A673 (cell line): ENCODE results near the gene FBXL7.

Experiments used
- EZH2 ChIP-seq: fragments of 200-600 bp; sonication (generic); IDR thresholded peaks from 2 replicates; pipeline ENCODE4 v1.6.1; 2017; ENCODE audit warnings: borderline replicate concordance, low read depth, mild to moderate bottlenecking, mixed read lengths, antibody characterized with exemption, low read length; ENCODE audit not compliant: poor library complexity, severe bottlenecking
- TF ChIP-seq, protein P1 (sequence below): fragments of 300-800, 200-600 bp; sonication (generic); conservative IDR thresholded peaks from 2 replicates; pipeline ENCODE4 v1.5.1; 2017; ENCODE audit warnings: low read depth, mild to moderate bottlenecking, antibody characterized with exemption, low read length, moderate library complexity, mixed read lengths

DNA sequence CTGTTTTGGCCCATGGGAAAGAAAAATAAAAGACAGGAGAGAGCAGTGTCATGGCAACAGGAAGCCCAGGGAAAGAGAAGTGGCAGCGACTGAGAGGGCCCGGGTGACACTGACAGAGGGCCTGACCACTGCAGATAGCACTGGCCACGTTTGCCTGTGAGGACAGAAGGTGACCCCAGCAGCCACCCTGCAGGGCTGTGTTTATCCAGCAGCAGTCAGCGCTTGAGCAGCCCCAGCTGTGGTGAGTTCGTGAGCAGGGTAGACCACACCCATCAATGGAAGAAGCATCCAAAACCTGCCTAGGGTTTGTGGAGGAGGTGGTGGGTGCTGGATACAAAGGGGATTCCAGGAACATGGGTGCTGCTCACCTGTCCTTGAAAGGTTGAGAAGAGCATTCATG is 457.1 kb downstream of the FBXL7 start:
- TF ChIP-seq, protein P1, sequence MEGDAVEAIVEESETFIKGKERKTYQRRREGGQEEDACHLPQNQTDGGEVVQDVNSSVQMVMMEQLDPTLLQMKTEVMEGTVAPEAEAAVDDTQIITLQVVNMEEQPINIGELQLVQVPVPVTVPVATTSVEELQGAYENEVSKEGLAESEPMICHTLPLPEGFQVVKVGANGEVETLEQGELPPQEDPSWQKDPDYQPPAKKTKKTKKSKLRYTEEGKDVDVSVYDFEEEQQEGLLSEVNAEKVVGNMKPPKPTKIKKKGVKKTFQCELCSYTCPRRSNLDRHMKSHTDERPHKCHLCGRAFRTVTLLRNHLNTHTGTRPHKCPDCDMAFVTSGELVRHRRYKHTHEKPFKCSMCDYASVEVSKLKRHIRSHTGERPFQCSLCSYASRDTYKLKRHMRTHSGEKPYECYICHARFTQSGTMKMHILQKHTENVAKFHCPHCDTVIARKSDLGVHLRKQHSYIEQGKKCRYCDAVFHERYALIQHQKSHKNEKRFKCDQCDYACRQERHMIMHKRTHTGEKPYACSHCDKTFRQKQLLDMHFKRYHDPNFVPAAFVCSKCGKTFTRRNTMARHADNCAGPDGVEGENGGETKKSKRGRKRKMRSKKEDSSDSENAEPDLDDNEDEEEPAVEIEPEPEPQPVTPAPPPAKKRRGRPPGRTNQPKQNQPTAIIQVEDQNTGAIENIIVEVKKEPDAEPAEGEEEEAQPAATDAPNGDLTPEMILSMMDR, result no peak
- no peak for TF ChIP-seq EZH2
